Upper lobe of left lung (tissue), 6 donors: ENCODE results near the gene RGMB. TPM values are rescaled to one million over a fixed set of nuclear protein-coding genes. Genes with fewer than 3 reads are reported as not detected.

Experiments used
- ATAC-seq, 2 donors: fragments of 200-7000 bp; cut with Tn5 transposase; one replicate each; pipeline ENCODE4 v1.9.1; 2022; ENCODE audit warnings: mild to moderate bottlenecking in 2 of 2, moderate library complexity in 2 of 2; ENCODE audit not compliant: low FRiP score in 2 of 2
- DNase-seq, 2 donors: peaks; one replicate each; pipeline ENCODE4 v3.0.0-alpha.2; 2019 to 2020
- H3K27ac ChIP-seq, 4 donors: fragments of 200-600 bp; sonication (generic); one replicate each; pipeline ENCODE4 v1.5.1; 2016 to 2019
- H3K27me3 ChIP-seq, 4 donors: fragments of 200-600 bp; sonication (generic); one replicate each; pipeline ENCODE4 v1.5.1; 2017 to 2019
- H3K36me3 ChIP-seq, 4 donors: fragments of 200-600 bp; sonication (generic); one replicate each; pipeline ENCODE4 v1.5.1; 2016 to 2019
- H3K4me1 ChIP-seq, 4 donors: fragments of 200-600 bp; sonication (generic); one replicate each; pipeline ENCODE4 v1.5.1; 2018 to 2019
- H3K4me3 ChIP-seq, 4 donors: fragments of 200-600 bp; sonication (generic); one replicate each; pipeline ENCODE4 v1.5.1; 2017 to 2019; ENCODE audit warnings: mild to moderate bottlenecking in 2 of 4, moderate library complexity in 1 of 4
- H3K9me3 ChIP-seq, 4 donors: fragments of 200-600 bp; sonication (generic); one replicate each; pipeline ENCODE4 v1.5.1; 2018 to 2019
- EP300 ChIP-seq, 4 donors: sonication (generic); formaldehyde crosslinking; IDR thresholded peaks; one replicate each; pipeline ENCODE4 v1.5.1; 2017; ENCODE audit warnings: antibody characterized with exemption in 4 of 4, control low read depth in 2 of 4
- POLR2A ChIP-seq, 4 donors: fragments of 450-650 bp; IDR thresholded peaks; one replicate each; pipeline ENCODE4 v1.5.1; 2016 to 2017; ENCODE audit warnings: antibody characterized with exemption in 4 of 4, mild to moderate bottlenecking in 2 of 4
- POLR2AphosphoS5 ChIP-seq, 2 donors: sonication (generic); formaldehyde crosslinking; IDR thresholded peaks; one replicate each; pipeline ENCODE4 v1.5.1; 2017; ENCODE audit warnings: antibody characterized with exemption in 2 of 2
- WGBS, 2 donors: methylation state at CpG; one replicate each; pipeline ENCODE4 v1.1.5; 2017 to 2018; 5-methylcytosine and 5-hydroxymethylcytosine counted together
- total RNA-seq, 6 donors: library from RNA; depleted of rRNA in 4 of 6; stranded (reverse); fragments of >200 nt in 4 of 6; gene quantifications; one replicate each; pipeline versions ENCODE4 v1.1.0 to v1.2.1, GENCODE V29; 2016 to 2021
- TF ChIP-seq, protein P1 (sequence below), 6 experiments: fragments of 450-650 bp in 4 of 6; fragments of 200-600 bp in 2 of 6; sonication (generic) in 2 of 6; IDR thresholded peaks; one replicate each; pipeline ENCODE4 v1.5.1; 2016 to 2019; ENCODE audit warnings: antibody characterized with exemption in 6 of 6
- donor health status: DM: no; HTN: no; CAD: no; lungs with moderate emphysema.
- donor health status: DM: no; HTN: yes; CAD: no; lungs with severe emphysema.

Gene RGMB
- total RNA-seq, 6 donors from 2014 or later = 19.0 to 52.2 (median 33.1) TPM

GRCh38 chr5:98805070-98805469 is 31.6 kb downstream of the RGMB start:
- no peak overlapping the region for H3K4me3 ChIP-seq
- 0 to 3% methylated on average over 1 of the region's 1 CpG for WGBS, 2 donors
- no peaks in the 10 kb centered on the region for H3K4me1 ChIP-seq
- H3K27ac ChIP-seq = no peak overlapping the region
- ATAC-seq (no peak), DNase-seq (no peak)
- no peaks in the 10 kb centered on the region for H3K27me3 ChIP-seq
- no peak for TF ChIP-seq POLR2A (IDR thresholded peaks at IDR 0.05)
- TF ChIP-seq POLR2AphosphoS5 (IDR thresholded peaks at IDR 0.05) = no peak
- TF ChIP-seq EP300 (IDR thresholded peaks at IDR 0.05) = no peak
- TF ChIP-seq, protein P1, sequence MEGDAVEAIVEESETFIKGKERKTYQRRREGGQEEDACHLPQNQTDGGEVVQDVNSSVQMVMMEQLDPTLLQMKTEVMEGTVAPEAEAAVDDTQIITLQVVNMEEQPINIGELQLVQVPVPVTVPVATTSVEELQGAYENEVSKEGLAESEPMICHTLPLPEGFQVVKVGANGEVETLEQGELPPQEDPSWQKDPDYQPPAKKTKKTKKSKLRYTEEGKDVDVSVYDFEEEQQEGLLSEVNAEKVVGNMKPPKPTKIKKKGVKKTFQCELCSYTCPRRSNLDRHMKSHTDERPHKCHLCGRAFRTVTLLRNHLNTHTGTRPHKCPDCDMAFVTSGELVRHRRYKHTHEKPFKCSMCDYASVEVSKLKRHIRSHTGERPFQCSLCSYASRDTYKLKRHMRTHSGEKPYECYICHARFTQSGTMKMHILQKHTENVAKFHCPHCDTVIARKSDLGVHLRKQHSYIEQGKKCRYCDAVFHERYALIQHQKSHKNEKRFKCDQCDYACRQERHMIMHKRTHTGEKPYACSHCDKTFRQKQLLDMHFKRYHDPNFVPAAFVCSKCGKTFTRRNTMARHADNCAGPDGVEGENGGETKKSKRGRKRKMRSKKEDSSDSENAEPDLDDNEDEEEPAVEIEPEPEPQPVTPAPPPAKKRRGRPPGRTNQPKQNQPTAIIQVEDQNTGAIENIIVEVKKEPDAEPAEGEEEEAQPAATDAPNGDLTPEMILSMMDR (IDR thresholded peaks at IDR 0.05) = no peak
- no peaks in the 10 kb centered on the region for H3K36me3 ChIP-seq
- peaks cover 0 to 15% (median 9%) of the 10 kb centered on the region in 4 donors for H3K9me3 ChIP-seq

- ATAC-seq (no peak), DNase-seq (no peak)
- H3K36me3 ChIP-seq = no peaks in the 10 kb centered on the region
- no peaks in the 10 kb centered on the region for H3K27me3 ChIP-seq
- no peak overlapping the region for H3K4me3 ChIP-seq
- H3K4me1 ChIP-seq = no peaks in the 10 kb centered on the region
- peaks cover 0 to 15% (median 9%) of the 10 kb centered on the region in 4 donors for H3K9me3 ChIP-seq
- TF ChIP-seq, protein P1 (IDR thresholded peaks at IDR 0.05) = no peak
- TF ChIP-seq POLR2AphosphoS5 (IDR thresholded peaks at IDR 0.05) (no peak), POLR2A (IDR thresholded peaks at IDR 0.05) (no peak), EP300 (IDR thresholded peaks at IDR 0.05) (no peak)
- no peak overlapping the region for H3K27ac ChIP-seq
These were observed 34.3 kb downstream of the RGMB start for GRCh38 chr5:98807806-98808205.

- no peak overlapping the region for H3K4me3 ChIP-seq
- no peaks in the 10 kb centered on the region for H3K36me3 ChIP-seq
- no peak overlapping the region for H3K27ac ChIP-seq
- no peaks in the 10 kb centered on the region for H3K4me1 ChIP-seq
- 41 to 42% methylated on average over 2 of the region's 2 CpGs for WGBS, 2 donors
- no peak for DNase-seq
- H3K9me3 ChIP-seq = peaks cover 0 to 15% (median 9%) of the 10 kb centered on the region in 4 donors
- H3K27me3 ChIP-seq = no peaks in the 10 kb centered on the region
- ATAC-seq = no peak
- TF ChIP-seq, protein P1 (IDR thresholded peaks at IDR 0.05) = no peak
- TF ChIP-seq POLR2AphosphoS5 (IDR thresholded peaks at IDR 0.05) (no peak), EP300 (IDR thresholded peaks at IDR 0.05) (no peak), POLR2A (IDR thresholded peaks at IDR 0.05) (no peak)
These were observed 36.7 kb downstream of the RGMB start for GRCh38 chr5:98810206-98810605.

DNA sequence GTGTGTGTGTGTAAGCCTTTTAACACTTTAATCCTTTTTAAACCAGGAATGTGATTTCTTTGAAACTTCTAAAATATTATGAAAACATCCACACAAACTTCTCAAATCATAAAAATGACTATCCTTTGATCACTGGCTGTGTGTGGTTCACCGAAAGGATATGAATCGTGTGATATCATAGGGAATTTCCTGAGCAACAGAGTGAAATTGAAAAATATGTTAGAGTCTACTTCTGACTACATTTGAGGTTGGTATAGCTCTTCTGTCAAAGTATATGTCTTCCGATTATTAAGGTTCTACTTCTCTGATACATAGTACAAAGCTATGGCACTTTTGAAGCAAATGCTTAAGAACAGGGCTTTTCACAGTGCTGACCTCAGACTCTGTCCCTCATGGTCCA is 40.3 kb downstream of the RGMB start:
- 89 to 91% methylated on average over 3 of the region's 3 CpGs for WGBS, 2 donors
- no peak for DNase-seq

More for the DNA sequence above, 40.3 kb downstream of the RGMB start:
- no peak overlapping the region for H3K27ac ChIP-seq
- peaks cover 0 to 4% (median 0%) of the 10 kb centered on the region in 4 donors for H3K4me1 ChIP-seq
- no peaks in the 10 kb centered on the region for H3K36me3 ChIP-seq
- no peaks in the 10 kb centered on the region for H3K27me3 ChIP-seq
- H3K4me3 ChIP-seq = no peak overlapping the region
- no peaks in the 10 kb centered on the region for H3K9me3 ChIP-seq
- ATAC-seq = no peak
- no peak for TF ChIP-seq POLR2AphosphoS5 (IDR thresholded peaks at IDR 0.05)
- TF ChIP-seq POLR2A (IDR thresholded peaks at IDR 0.05) = no peak
- TF ChIP-seq EP300 (IDR thresholded peaks at IDR 0.05) = no peak
- TF ChIP-seq, protein P1 (IDR thresholded peaks at IDR 0.05) = no peak
